Measurements from ENCODE around the gene MET.
"Not testable (repeated sequence)": the region's sequence is repeated elsewhere in the genome, so short reads cannot be mapped to it uniquely, and the experiment has no call there.

Gene MET

GRCh38 chr7:116671681-116672595 is at the start of gene MET:
Gene MET, plus strand, starts transcription at chr7:116672196. Its CDS starts 26,889 bp downstream, at chr7:116699085.
- peak; percentile 59 for DNase-seq

GRCh38 chr7:116626886-116627285 is 45.1 kb upstream of the MET start:
- no peak for DNase-seq

- DNase-seq = no peak
These were observed 42.9 kb upstream of the MET start for GRCh38 chr7:116629051-116629463.

GRCh38 chr7:116630357-116630756 is 41.6 kb upstream of the MET start:
- peak; percentile 62 for DNase-seq

GRCh38 chr7:116630932-116631671 is 40.9 kb upstream of the MET start:
- DNase-seq = peak; percentile 93

- DNase-seq = no peak
These were observed 40.3 kb upstream of the MET start for GRCh38 chr7:116631676-116632075.

GRCh38 chr7:116632384-116632783 is 39.6 kb upstream of the MET start:
- no peak for DNase-seq

GRCh38 chr7:116633131-116633988 is 38.6 kb upstream of the MET start:
- peak; percentile 94 for DNase-seq

- no peak for DNase-seq
These were observed 35.0 kb upstream of the MET start for GRCh38 chr7:116636997-116637396.

- not testable (repeated sequence) for DNase-seq
These were observed 33.4 kb upstream of the MET start for GRCh38 chr7:116638592-116638991.

GRCh38 chr7:116641551-116642153 is 30.3 kb upstream of the MET start:
- DNase-seq = no peak

GRCh38 chr7:116643148-116643547 is 28.8 kb upstream of the MET start:
- not testable (repeated sequence) for DNase-seq

- no peak for DNase-seq
These were observed 27.4 kb upstream of the MET start for GRCh38 chr7:116644628-116645027.

GRCh38 chr7:116647290-116647689 is 24.7 kb upstream of the MET start:
- DNase-seq = no peak

GRCh38 chr7:116647861-116648260 is 24.1 kb upstream of the MET start:
- DNase-seq = no peak

GRCh38 chr7:116650436-116650835 is 21.6 kb upstream of the MET start:
- DNase-seq = no peak

- no peak for DNase-seq
These were observed 19.2 kb upstream of the MET start for GRCh38 chr7:116652793-116653192.

GRCh38 chr7:116653204-116653603 is 18.8 kb upstream of the MET start:
- DNase-seq = no peak

- DNase-seq = no peak
These were observed 18.4 kb upstream of the MET start for GRCh38 chr7:116653646-116654045.

- DNase-seq = not testable (repeated sequence)
These were observed 12.7 kb upstream of the MET start for GRCh38 chr7:116659248-116659647.

GRCh38 chr7:116661865-116662264 is 10.1 kb upstream of the MET start:
- DNase-seq = no peak

- no peak for DNase-seq
These were observed 8.3 kb upstream of the MET start for GRCh38 chr7:116663744-116664143.
